ENCODE measurements around the gene CLSTN1.
"Not testable (repeated sequence)": the region's sequence is repeated elsewhere in the genome, so short reads cannot be mapped to it uniquely, and the experiment has no call there.

DNA sequence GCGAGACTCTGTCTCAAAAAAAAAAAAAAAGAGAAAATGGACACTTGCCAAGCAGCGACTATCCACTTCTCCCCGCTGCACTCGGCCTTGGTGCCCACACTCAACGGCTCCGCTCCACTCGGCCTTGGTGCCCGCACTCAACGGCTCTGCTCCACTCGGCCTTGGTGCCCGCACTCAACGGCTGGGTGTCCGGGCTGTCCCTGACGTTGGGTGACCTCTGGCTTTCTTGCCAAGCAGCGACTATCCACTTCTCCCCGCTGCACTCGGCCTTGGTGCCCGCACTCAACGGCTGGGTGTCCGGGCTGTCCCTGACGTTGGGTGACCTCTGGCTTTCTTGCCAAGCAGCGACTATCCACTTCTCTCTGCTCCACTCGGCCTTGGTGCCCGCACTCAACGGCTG is 61.3 kb downstream of the CLSTN1 start:
- not testable (repeated sequence) for TF ChIP-seq POLR2A (IDR thresholded peaks at IDR 0.05; ENCODE audit: insufficient read depth in 1 of 2, low read depth in 2 of 2, low read length in 2 of 2); SMC3 (IDR thresholded peaks at IDR 0.05; ENCODE audit: low read length); NFATC3 (CRISPR knock-in tag; IDR thresholded peaks at IDR 0.05); RXRA (CRISPR knock-in tag; IDR thresholded peaks at IDR 0.05); ZNF160 (CRISPR knock-in tag; IDR thresholded peaks at IDR 0.05)

Measured in HepG2 (cell line).